Endodermal cell (in vitro differentiated cells): ENCODE measurements around the gene RSRP1. TPM values are rescaled to one million over a fixed set of nuclear protein-coding genes. Genes with fewer than 3 reads are reported as not detected.

Experiments used
- DNase-seq: peaks from one replicate; pipeline ENCODE4 v3.0.0-alpha.2; 2017
- H3K27ac ChIP-seq: 2 replicates; pipeline ENCODE4 v1.5.1; 2013; ENCODE audit warnings: mild to moderate bottlenecking, low read depth, low read length, moderate library complexity
- H3K27me3 ChIP-seq: 2 replicates; pipeline ENCODE4 v1.6.1; 2013; ENCODE audit warnings: mild to moderate bottlenecking, low read length, moderate library complexity; ENCODE audit not compliant: insufficient read depth, control insufficient read depth, poor library complexity, severe bottlenecking
- H3K36me3 ChIP-seq: 2 replicates; pipeline ENCODE4 v1.7.0; 2013; ENCODE audit warnings: mild to moderate bottlenecking, low read length, moderate library complexity; ENCODE audit not compliant: control insufficient read depth, insufficient read depth
- H3K4me1 ChIP-seq: one replicate; pipeline ENCODE4 v1.7.0; 2013; ENCODE audit warnings: low read length; ENCODE audit not compliant: control insufficient read depth, insufficient read depth
- H3K4me3 ChIP-seq: 2 replicates; pipeline ENCODE4 v1.5.1; 2013; ENCODE audit warnings: mild to moderate bottlenecking, low read length, moderate library complexity
- H3K9ac ChIP-seq: 2 replicates; pipeline ENCODE4 v1.6.1; 2013; ENCODE audit warnings: mild to moderate bottlenecking, low read length, moderate library complexity; ENCODE audit not compliant: poor library complexity, severe bottlenecking; ENCODE audit errors: extremely low read depth
- H3K9me3 ChIP-seq: 2 replicates; pipeline ENCODE4 v1.6.1; 2013; ENCODE audit warnings: mild to moderate bottlenecking, low read length, moderate library complexity; ENCODE audit not compliant: control insufficient read depth
- H3K27ac Mint-ChIP-seq: 2 replicates; pipeline ENCODE4 v1.8.0; 2020; ENCODE audit warnings: mixed read lengths
- H3K27me3 Mint-ChIP-seq: 2 replicates; pipeline ENCODE4 v1.8.0; 2021; ENCODE audit warnings: mild to moderate bottlenecking, mixed read lengths; ENCODE audit not compliant: insufficient read depth
- H3K36me3 Mint-ChIP-seq: 2 replicates; pipeline ENCODE4 v1.8.0; 2020; ENCODE audit warnings: low read depth, mixed read lengths
- H3K4me1 Mint-ChIP-seq: 2 replicates; pipeline ENCODE4 v1.8.0; 2020; ENCODE audit warnings: mixed read lengths
- H3K4me3 Mint-ChIP-seq: 2 replicates; pipeline ENCODE4 v1.8.0; 2020; ENCODE audit warnings: mild to moderate bottlenecking, moderate library complexity, mixed read lengths
- H3K9me3 Mint-ChIP-seq: 2 replicates; pipeline ENCODE4 v1.8.0; 2020; ENCODE audit warnings: mild to moderate bottlenecking, mixed read lengths
- CTCF ChIP-seq: fragments of 200-600 bp; sonication (generic); conservative IDR thresholded peaks from 2 replicates; pipeline ENCODE4 v1.5.0; 2021; ENCODE audit warnings: antibody characterized with exemption, mild to moderate bottlenecking
- WGBS, 2 experiments: methylation state at CpG; one replicate each; pipeline versions ENCODE4 v1.1.5 to v1.1.7; 2013; ENCODE audit warnings: missing lambda C conversion rate in 2 of 2, mixed read lengths in 1 of 2; ENCODE audit not compliant: insufficient coverage in 1 of 2, insufficient read length in 1 of 2; 5-methylcytosine and 5-hydroxymethylcytosine counted together
- total RNA-seq, 2 donors: library from RNA; stranded (reverse); fragmentation: NEBNext Ultra II Directional in 1 of 2; extraction: Animal tissue kit (Norgen Biotek cat#: 25700) in 1 of 2; gene quantifications; 2 replicates in 1 of 2; 3 replicates in 1 of 2; pipeline ENCODE4 v1.2.1, GENCODE V29; 2021

The RSRP1 gene
- total RNA-seq, 2 donors from 2014 or later, result 90.3 to 92.5 TPM

- Mint-ChIP-seq H3K27ac (no peak within 1 kb of the TSS), H3K9me3 (no peaks in the 10 kb centered on the region), H3K4me1 (peaks cover 12% of the 10 kb centered on the region), H3K27me3 (no peaks in the 10 kb centered on the region), H3K36me3 (peaks cover 33% of the 10 kb centered on the region), H3K4me3 (no peak within 1 kb of the TSS)
- peak within 1 kb of the TSS; percentile 83 for H3K9ac ChIP-seq
- 0% methylated on average over 27 to 54 of the region's 54 CpGs for WGBS, 2 experiments
- peak within 1 kb of the TSS; percentile 79 for H3K27ac ChIP-seq
- peak; percentile 96 for DNase-seq
- no peaks in the 10 kb centered on the region for H3K9me3 ChIP-seq
- H3K36me3 ChIP-seq, result peaks cover 31% of the 10 kb centered on the region
- peak within 1 kb of the TSS; percentile 84 for H3K4me3 ChIP-seq
- H3K4me1 ChIP-seq, result no peaks in the 10 kb centered on the region
- TF ChIP-seq CTCF, result no peak
- no peaks in the 10 kb centered on the region for H3K27me3 ChIP-seq
These were observed 15.0 kb downstream of the RSRP1 start, which contains the start of gene SYF2 for GRCh38 chr1:25232027-25232865. Gene SYF2, minus strand, starts transcription at chr1:25232502. Its CDS starts 35 bp downstream, at chr1:25232467.

- no peak for TF ChIP-seq CTCF
- no peaks in the 10 kb centered on the region for H3K27me3 ChIP-seq
- no peak overlapping the region for H3K9ac ChIP-seq
- H3K9me3 ChIP-seq, result no peaks in the 10 kb centered on the region
- no peaks in the 10 kb centered on the region for H3K4me1 ChIP-seq
- Mint-ChIP-seq H3K4me1 (no peaks in the 10 kb centered on the region), H3K27ac (no peak overlapping the region), H3K9me3 (no peaks in the 10 kb centered on the region), H3K36me3 (peaks cover 60% of the 10 kb centered on the region), H3K27me3 (no peaks in the 10 kb centered on the region), H3K4me3 (no peak overlapping the region)
- no peak for DNase-seq
- H3K27ac ChIP-seq, result no peak overlapping the region
- H3K4me3 ChIP-seq, result no peak overlapping the region
- peaks cover 59% of the 10 kb centered on the region for H3K36me3 ChIP-seq
- 89 to 100% methylated on average over 2 to 3 of the region's 3 CpGs for WGBS, 2 experiments
These were observed 23.8 kb downstream of the RSRP1 start for GRCh38 chr1:25223471-25223870.

GRCh38 chr1:25222606-25223005, 24.6 kb downstream of the RSRP1 start:
- Histone ChIP-seq H3K36me3 (peaks cover 51% of the 10 kb centered on the region), H3K27ac (no peak overlapping the region), H3K4me1 (no peaks in the 10 kb centered on the region), H3K27me3 (no peaks in the 10 kb centered on the region), H3K4me3 (no peak overlapping the region), H3K9ac (no peak overlapping the region), H3K9me3 (no peaks in the 10 kb centered on the region)
- H3K36me3 Mint-ChIP-seq, result peaks cover 56% of the 10 kb centered on the region
- WGBS, 2 experiments, result 92 to 93% methylated on average over 4 of the region's 4 CpGs
- H3K27me3 Mint-ChIP-seq, result no peaks in the 10 kb centered on the region
- no peak overlapping the region for H3K4me3 Mint-ChIP-seq
- no peaks in the 10 kb centered on the region for H3K9me3 Mint-ChIP-seq
- DNase-seq, result no peak
- H3K27ac Mint-ChIP-seq, result no peak overlapping the region
- no peak for TF ChIP-seq CTCF
- no peaks in the 10 kb centered on the region for H3K4me1 Mint-ChIP-seq
